Measurements from ENCODE around the gene SLC25A22.
A peak's percentile ranks its signal among the peaks of the same experiment; 100 is the strongest.

The SLC25A22 gene

DNA sequence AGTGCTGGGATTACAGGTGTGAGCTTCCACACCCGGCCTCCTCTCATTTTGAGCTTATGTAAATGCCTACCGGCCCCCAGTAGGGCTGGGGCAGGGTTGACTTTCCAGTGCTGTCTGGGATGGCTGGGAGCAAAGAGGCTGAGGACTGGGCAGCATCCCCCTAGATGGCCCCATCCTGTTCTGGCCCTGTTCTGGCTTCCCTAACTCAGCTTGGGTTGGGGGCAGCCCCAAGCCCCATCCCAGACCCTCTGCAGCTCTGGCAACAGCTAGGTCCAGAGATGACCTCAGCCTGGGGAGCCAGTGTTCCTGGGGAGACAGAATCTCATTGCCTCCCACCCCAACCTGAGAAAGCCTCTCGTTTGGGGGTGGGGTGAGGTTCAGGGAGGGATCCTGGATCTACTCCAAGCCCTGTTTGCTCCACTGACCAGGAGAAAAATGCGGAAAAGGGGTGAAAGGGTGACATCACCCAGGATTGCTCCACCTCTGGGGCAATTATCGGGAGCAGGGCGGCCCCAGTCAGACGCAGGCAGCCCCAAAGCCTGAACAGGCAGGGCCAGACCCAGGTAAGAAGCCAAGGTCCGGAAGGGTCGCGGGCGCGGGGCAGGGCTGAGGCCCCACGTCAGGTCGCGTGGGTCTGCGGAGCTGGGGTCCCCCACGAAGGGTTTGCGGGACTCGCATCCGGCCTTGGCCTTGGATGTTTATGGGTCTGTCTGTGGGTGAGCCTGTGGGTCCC is 20.5 kb upstream of the SLC25A22 start, which contains the start of gene PNPLA2:
Gene PNPLA2 (plus strand): TSS at position 519 of the 733 bp plus-strand sequence. CDS start 805 bp downstream, outside the sequence.
- H3K9me3 ChIP-seq (ENCODE audit: control insufficient read depth, insufficient read depth, low read length), result no peaks in the 10 kb centered on the region
- H3K36me3 ChIP-seq (ENCODE audit: control insufficient read depth, insufficient read depth, low read length), result peaks cover 5% of the 10 kb centered on the region
- H3K27me3 ChIP-seq (ENCODE audit: control insufficient read depth, insufficient read depth, low read length), result no peaks in the 10 kb centered on the region
- peaks cover 2% of the 10 kb centered on the region for H3K4me1 ChIP-seq (ENCODE audit: control insufficient read depth, insufficient read depth, low read length)
- peak within 1 kb of the TSS; percentile 69 for H3K4me3 ChIP-seq (ENCODE audit: low read depth, low read length)
- peak within 1 kb of the TSS; percentile 54 for H3K9ac ChIP-seq (ENCODE audit: low read depth, low read length)

DNA sequence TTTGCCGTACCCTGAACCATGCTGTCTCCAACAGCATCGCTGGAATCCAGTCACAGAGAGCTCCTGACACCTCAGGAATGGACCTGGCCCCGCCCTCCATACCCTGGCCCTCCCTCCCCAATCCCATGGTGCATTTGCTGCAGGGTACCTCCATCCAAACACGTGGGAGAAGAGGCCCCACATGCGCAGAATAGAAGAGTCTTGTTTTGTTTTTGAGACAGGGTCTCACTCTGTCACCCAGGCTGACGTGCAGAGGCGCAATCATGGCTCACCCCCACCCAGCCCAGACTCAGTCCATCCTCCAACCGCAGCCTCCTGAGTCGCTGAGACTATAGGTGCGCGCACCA is 18.3 kb upstream of the SLC25A22 start:
- H3K27me3 ChIP-seq (ENCODE audit: control insufficient read depth, insufficient read depth, low read length), result no peaks in the 10 kb centered on the region
- no peak overlapping the region for H3K9ac ChIP-seq (ENCODE audit: low read depth, low read length)
- H3K4me1 ChIP-seq (ENCODE audit: control insufficient read depth, insufficient read depth, low read length), result peaks cover 2% of the 10 kb centered on the region
- H3K9me3 ChIP-seq (ENCODE audit: control insufficient read depth, insufficient read depth, low read length), result no peaks in the 10 kb centered on the region
- no peak overlapping the region for H3K4me3 ChIP-seq (ENCODE audit: low read depth, low read length)
- peaks cover 23% of the 10 kb centered on the region for H3K36me3 ChIP-seq (ENCODE audit: control insufficient read depth, insufficient read depth, low read length)

DNA sequence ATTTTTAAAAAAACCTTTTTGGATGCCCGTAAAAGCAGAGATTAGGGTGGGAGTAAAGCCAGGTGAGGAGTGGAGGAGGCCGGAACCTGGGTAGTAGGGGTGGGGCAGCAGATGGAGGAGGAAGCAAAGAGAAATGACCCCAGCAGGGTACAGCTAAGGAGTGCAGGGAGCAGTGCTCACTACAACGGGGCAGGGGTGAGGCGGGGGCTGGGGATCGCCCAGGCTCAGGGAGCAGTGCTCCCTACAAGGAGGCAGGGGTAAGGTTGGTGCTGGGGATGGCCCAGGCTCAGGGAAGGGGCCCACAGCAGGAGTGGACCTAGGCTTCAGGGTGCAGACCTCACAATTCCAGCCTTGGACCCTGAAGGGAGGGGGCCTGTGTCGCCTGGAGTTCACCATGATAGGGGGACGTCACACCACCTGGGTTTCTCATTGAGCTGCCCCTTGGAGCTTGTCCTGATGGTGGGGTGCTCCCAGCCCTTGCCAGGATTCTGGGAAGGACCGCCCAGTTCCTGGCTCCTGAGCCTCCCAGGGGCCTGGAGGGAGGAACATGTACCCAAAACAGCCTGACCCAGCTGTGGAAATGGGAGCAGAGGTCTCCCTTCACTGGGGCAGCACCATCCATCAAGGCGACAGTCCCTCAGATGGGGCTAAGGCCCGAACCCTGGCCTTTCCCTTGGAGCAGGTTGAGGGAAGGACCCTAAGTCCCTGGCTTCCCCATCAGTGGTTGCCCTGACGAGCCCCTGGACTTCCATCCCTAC is 17.8 kb upstream of the SLC25A22 start:
- no peak overlapping the region for H3K9ac ChIP-seq (ENCODE audit: low read depth, low read length)
- H3K4me3 ChIP-seq (ENCODE audit: low read depth, low read length), result no peak overlapping the region
- no peaks in the 10 kb centered on the region for H3K9me3 ChIP-seq (ENCODE audit: control insufficient read depth, insufficient read depth, low read length)
- no peaks in the 10 kb centered on the region for H3K27me3 ChIP-seq (ENCODE audit: control insufficient read depth, insufficient read depth, low read length)
- H3K36me3 ChIP-seq (ENCODE audit: control insufficient read depth, insufficient read depth, low read length), result peaks cover 27% of the 10 kb centered on the region
- peaks cover 2% of the 10 kb centered on the region for H3K4me1 ChIP-seq (ENCODE audit: control insufficient read depth, insufficient read depth, low read length)

DNA sequence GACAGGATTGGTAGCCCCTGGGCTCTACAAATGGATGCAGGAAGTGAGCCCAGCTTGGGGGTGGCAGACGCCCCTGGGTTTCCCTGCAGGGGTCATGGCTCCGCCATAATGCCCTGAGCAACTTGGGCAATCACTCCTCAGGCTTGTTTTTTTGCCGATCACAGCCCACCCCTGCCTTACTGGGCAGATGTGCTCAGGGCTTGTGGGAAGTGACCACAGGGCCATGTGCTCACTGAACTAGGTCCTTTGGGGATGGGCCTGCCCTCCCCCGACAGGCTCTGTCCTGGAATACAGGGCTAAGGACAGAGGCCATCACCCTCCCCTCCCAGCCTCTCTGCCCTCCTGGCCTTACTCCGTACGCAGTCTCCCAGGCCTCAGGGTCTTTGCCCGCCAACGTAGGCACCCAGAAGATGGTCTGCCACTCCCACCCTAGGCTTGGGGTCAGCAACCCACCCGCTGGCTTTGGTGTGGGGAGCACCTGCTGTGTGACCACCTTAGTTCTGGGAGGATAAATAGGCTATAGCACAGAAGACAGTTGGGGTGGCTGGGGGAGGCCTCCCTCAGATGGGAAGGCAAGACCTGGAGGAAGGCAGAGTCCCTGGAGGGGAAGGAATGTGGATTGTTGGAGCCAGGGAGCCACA is 15.5 kb upstream of the SLC25A22 start:
- no peak overlapping the region for H3K4me3 ChIP-seq (ENCODE audit: low read depth, low read length)
- no peaks in the 10 kb centered on the region for H3K4me1 ChIP-seq (ENCODE audit: control insufficient read depth, insufficient read depth, low read length)
- peaks cover 27% of the 10 kb centered on the region for H3K36me3 ChIP-seq (ENCODE audit: control insufficient read depth, insufficient read depth, low read length)
- no peaks in the 10 kb centered on the region for H3K27me3 ChIP-seq (ENCODE audit: control insufficient read depth, insufficient read depth, low read length)
- no peak overlapping the region for H3K9ac ChIP-seq (ENCODE audit: low read depth, low read length)
- no peaks in the 10 kb centered on the region for H3K9me3 ChIP-seq (ENCODE audit: control insufficient read depth, insufficient read depth, low read length)

DNA sequence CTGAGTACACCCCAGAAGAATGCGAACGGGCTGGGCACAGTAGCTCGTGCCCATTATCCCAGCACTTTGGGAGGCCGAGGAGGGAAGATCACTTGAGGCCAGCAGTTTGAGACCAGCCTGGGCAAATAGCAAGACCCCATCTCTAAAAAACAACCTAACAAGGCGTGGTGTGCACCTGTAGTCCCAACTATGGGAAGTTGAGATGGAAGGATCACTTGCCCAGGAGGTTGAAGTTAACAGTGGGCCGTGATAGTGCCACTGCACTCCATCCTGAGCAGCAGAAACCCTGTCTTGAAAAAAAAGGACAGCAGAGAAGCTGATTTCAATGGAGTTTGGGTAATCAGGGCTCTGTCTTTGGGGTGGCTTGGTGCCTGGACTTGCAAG is 15.0 kb upstream of the SLC25A22 start:
- Histone ChIP-seq H3K9me3 (ENCODE audit: control insufficient read depth, insufficient read depth, low read length) (no peaks in the 10 kb centered on the region), H3K27me3 (ENCODE audit: control insufficient read depth, insufficient read depth, low read length) (no peaks in the 10 kb centered on the region), H3K36me3 (ENCODE audit: control insufficient read depth, insufficient read depth, low read length) (peaks cover 27% of the 10 kb centered on the region), H3K4me1 (ENCODE audit: control insufficient read depth, insufficient read depth, low read length) (no peaks in the 10 kb centered on the region), H3K9ac (ENCODE audit: low read depth, low read length) (no peak overlapping the region), H3K4me3 (ENCODE audit: low read depth, low read length) (no peak overlapping the region)

DNA sequence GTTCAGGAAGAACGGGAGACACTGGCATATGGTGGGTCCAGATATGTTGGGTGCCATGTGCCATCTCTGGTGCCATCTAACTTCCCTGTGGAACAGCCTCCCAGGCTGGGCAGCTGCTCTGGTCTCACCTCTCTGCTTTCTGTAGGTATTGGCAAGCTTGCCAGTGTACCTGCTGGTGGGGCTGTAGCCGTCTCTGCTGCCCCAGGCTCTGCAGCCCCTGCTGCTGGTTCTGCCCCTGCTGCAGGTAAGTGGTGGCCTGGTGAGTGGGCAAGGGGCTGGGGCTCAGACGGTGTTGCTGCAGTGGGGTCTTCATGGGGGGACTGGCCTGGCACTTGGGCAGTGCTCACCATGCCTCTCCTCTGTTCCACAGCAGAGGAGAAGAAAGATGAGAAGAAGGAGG is 14.3 kb upstream of the SLC25A22 start:
- H3K36me3 ChIP-seq (ENCODE audit: control insufficient read depth, insufficient read depth, low read length), result peaks cover 27% of the 10 kb centered on the region
- no peaks in the 10 kb centered on the region for H3K4me1 ChIP-seq (ENCODE audit: control insufficient read depth, insufficient read depth, low read length)
- H3K9me3 ChIP-seq (ENCODE audit: control insufficient read depth, insufficient read depth, low read length), result no peaks in the 10 kb centered on the region
- H3K27me3 ChIP-seq (ENCODE audit: control insufficient read depth, insufficient read depth, low read length), result no peaks in the 10 kb centered on the region
- no peak overlapping the region for H3K4me3 ChIP-seq (ENCODE audit: low read depth, low read length)
- H3K9ac ChIP-seq (ENCODE audit: low read depth, low read length), result no peak overlapping the region

DNA sequence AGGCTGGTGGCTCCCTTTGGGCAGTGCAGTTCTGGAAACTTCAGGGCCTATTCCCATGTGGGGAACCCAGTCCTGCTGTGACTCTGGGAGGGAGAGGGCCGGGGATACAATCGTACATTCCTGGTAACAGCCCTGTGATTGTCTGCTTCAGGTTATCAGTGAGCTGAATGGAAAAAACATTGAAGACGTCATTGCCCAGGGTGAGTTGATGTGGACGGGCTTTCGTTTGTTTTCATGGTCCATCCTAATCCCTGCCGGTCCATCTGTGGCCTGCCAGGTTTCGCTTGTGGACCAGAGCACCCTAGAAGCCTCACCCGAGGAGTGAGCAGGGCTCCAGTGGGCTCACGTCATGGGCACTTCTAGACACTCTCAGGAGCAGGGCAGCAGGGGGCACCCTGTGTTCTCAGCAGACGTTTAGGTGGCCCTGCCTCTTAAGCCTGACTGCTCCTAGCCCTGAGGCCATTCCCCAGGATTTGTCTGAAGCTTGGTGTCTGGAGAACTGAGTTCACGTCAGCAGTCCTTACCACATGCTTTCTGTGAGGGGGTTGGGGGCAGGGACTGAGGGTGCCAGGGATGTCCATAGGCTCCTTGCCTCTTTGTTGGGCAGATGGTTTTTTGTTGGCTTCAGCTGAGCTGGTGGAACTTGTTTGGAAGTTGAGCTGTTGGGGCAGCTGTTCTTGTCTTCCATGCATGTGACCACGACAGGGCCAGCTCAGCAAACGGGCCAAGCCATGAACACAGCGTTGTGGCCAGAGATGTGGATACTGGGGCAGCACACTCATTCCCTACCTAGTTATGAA is 13.6 kb upstream of the SLC25A22 start:
- Histone ChIP-seq H3K4me3 (ENCODE audit: low read depth, low read length) (peak overlapping the region; percentile 97), H3K27me3 (ENCODE audit: control insufficient read depth, insufficient read depth, low read length) (no peaks in the 10 kb centered on the region), H3K9me3 (ENCODE audit: control insufficient read depth, insufficient read depth, low read length) (no peaks in the 10 kb centered on the region), H3K4me1 (ENCODE audit: control insufficient read depth, insufficient read depth, low read length) (no peaks in the 10 kb centered on the region), H3K36me3 (ENCODE audit: control insufficient read depth, insufficient read depth, low read length) (peaks cover 27% of the 10 kb centered on the region), H3K9ac (ENCODE audit: low read depth, low read length) (peak overlapping the region; percentile 90)

DNA sequence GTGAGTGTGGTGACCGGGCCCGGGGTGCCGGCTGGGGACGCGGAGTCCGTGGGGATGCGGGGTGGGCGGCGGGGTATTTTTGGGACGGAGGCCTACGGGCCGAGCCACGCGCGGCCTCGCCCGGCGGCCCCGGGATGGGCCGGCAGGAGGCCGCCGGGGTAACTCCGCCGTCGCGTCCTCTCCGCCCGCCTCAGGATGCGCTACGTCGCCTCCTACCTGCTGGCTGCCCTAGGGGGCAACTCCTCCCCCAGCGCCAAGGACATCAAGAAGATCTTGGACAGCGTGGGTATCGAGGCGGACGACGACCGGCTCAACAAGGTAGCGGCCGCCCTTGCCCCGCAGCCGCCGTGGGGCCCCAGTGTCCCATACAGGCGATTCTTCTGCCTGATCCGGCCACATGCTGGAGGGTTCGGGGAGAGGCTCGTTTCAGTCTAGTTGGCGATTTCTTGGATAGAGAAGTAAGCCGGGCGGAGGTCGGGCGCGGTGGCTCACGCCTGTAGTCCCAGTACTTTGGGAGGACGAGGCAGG is 12.0 kb upstream of the SLC25A22 start:
- no peaks in the 10 kb centered on the region for H3K4me1 ChIP-seq (ENCODE audit: control insufficient read depth, insufficient read depth, low read length)
- peak overlapping the region; percentile 97 for H3K4me3 ChIP-seq (ENCODE audit: low read depth, low read length)
- H3K27me3 ChIP-seq (ENCODE audit: control insufficient read depth, insufficient read depth, low read length), result no peaks in the 10 kb centered on the region
- H3K36me3 ChIP-seq (ENCODE audit: control insufficient read depth, insufficient read depth, low read length), result peaks cover 27% of the 10 kb centered on the region
- peak overlapping the region; percentile 90 for H3K9ac ChIP-seq (ENCODE audit: low read depth, low read length)
- no peaks in the 10 kb centered on the region for H3K9me3 ChIP-seq (ENCODE audit: control insufficient read depth, insufficient read depth, low read length)

DNA sequence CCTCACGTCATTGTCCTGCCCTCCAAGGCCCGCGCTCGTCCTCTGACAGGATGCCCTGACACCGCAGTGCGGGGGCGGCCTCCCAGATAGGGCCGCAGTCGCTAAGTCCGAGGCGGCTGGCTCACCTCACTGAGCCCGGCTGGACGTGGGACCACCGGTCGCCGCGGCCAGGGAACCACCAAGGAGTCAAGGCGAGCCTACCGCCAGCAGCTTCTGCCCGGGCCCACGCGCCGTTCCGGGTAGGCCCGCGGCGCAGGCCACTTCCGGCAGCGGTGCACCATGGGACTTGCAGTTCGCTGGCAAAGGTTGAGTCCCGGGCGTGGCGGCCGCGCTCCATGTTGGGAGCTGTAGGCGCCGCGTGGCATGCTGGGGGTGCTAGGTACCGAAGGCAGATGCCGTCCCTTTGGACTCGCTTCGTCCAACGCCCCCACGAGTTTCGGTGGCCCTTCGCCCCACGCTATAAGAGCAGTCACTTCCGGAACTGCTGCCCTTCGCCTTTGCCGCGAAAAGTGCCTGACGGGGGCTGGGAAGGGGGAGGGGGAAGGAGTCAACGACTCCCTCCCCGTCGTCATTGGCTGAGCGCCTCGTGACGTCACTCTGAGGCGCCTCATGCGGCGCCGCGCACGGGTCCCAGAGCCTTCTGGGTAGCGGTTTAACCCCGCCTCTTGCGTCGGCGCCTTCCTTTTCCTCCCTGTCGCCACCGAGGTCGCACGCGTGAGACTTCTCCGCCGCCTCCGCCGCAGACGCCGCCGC is 11.4 kb upstream of the SLC25A22 start, which contains the start of gene RPLP2:
Gene RPLP2 (plus strand): TSS at position 681 of the 753 bp plus-strand sequence. CDS start 268 bp downstream, outside the sequence.
- H3K4me1 ChIP-seq (ENCODE audit: control insufficient read depth, insufficient read depth, low read length), result peaks cover under 1% of the 10 kb centered on the region
- peaks cover 27% of the 10 kb centered on the region for H3K36me3 ChIP-seq (ENCODE audit: control insufficient read depth, insufficient read depth, low read length)
- peak within 1 kb of the TSS; percentile 97 for H3K4me3 ChIP-seq (ENCODE audit: low read depth, low read length)
- peak within 1 kb of the TSS; percentile 100 for H3K9ac ChIP-seq (ENCODE audit: low read depth, low read length)
- no peaks in the 10 kb centered on the region for H3K9me3 ChIP-seq (ENCODE audit: control insufficient read depth, insufficient read depth, low read length)
- no peaks in the 10 kb centered on the region for H3K27me3 ChIP-seq (ENCODE audit: control insufficient read depth, insufficient read depth, low read length)

DNA sequence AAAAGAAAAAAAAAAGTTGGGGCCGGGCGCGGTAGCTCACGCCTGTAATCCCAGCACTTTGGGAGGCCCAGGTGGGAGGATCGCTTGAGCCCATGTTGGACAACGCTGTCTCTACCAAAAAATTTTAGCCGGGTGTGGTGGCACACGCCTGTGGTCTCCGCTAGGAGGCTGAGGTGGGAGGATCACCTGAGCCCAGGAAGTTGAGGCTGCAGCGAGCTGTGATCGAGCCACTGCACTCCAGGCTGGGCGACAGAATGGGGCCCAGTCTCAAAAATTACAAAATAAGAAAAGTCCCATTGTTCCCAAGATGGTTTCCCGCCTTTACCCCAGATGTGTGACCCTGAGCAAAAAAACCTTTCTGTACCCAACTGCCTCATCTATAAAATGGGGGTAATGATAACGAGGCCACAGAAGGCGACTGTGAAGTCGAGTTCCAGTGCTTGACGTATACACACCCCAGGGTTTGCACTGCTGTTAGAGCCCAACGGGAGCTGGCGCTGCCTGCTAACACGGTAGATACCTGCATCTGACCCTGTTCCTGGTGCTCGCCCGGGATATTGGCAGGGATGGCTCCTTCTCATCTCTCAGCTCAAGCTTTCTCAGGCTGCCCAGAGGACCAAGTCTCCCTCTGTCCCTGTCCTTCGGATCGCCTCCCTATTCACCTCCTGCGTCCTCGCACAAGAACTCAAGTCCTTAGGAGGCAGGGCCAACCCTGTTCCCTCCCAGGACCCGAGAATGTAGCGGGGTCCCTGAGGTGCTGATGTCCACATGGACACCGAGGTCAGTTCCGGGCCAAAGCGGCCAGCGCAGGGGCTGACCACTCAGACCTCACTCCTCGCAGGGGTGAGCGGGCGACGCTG is 10.6 kb upstream of the SLC25A22 start:
- Histone ChIP-seq H3K9ac (ENCODE audit: low read depth, low read length) (peak overlapping the region; percentile 100), H3K36me3 (ENCODE audit: control insufficient read depth, insufficient read depth, low read length) (peaks cover 26% of the 10 kb centered on the region), H3K9me3 (ENCODE audit: control insufficient read depth, insufficient read depth, low read length) (no peaks in the 10 kb centered on the region), H3K4me3 (ENCODE audit: low read depth, low read length) (peak overlapping the region; percentile 97), H3K27me3 (ENCODE audit: control insufficient read depth, insufficient read depth, low read length) (no peaks in the 10 kb centered on the region), H3K4me1 (ENCODE audit: control insufficient read depth, insufficient read depth, low read length) (peaks cover 3% of the 10 kb centered on the region)

All from iPS-15b (cell line).